ENCODE results near the gene ARHGAP32. TPM values are rescaled to one million over a fixed set of nuclear protein-coding genes. Genes with fewer than 3 reads are reported as not detected.

Gene ARHGAP32
- total and polyA plus RNA-seq, 10 donors, result 0.53 to 17.0 (median 10.2) TPM

- 78 to 84% (median 79%) methylated on average over 16 of the region's 16 CpGs for WGBS, 5 donors
- intact Hi-C loops (cut with DNase I; ENCODE audit: low total_unique reads), result no loop called here
- Histone ChIP-seq H3K36me3 (no peaks in the 10 kb centered on the region), H3K4me1 (peaks cover 0 to 9% (median 0%) of the 10 kb centered on the region in 6 donors), H3K27me3 (replicated peaks in 1 of 7) (peaks cover 0 to 4% (median 0%) of the 10 kb centered on the region in 7 donors), H3K9me3 (no peaks in the 10 kb centered on the region), H3K27ac (no peak overlapping the region), H3K4me3 (no peak overlapping the region)
- no peak for TF ChIP-seq POLR2AphosphoS5 (IDR thresholded peaks at IDR 0.05)
- TF ChIP-seq POLR2A (IDR thresholded peaks at IDR 0.05), result no peak
- TF ChIP-seq CTCF (IDR thresholded peaks at IDR 0.05 in 8 of 11, conservative IDR thresholded peaks at IDR 0.05 in 3 of 11), result no peak
- peak; percentile 72 for DNase-seq
Observed at GRCh38 chr11:128936606-128937251, 255.4 kb downstream of the ARHGAP32 start.

GRCh38 chr11:128934926-128935325 lies 257.2 kb downstream of the ARHGAP32 start:
- intact Hi-C loops (cut with DNase I; ENCODE audit: low total_unique reads), result no loop called here
- Histone ChIP-seq H3K9me3 (no peaks in the 10 kb centered on the region), H3K27ac (no peak overlapping the region), H3K4me3 (no peak overlapping the region), H3K27me3 (replicated peaks in 1 of 7) (no peaks in the 10 kb centered on the region), H3K36me3 (no peaks in the 10 kb centered on the region), H3K4me1 (peaks cover 0 to 9% (median 0%) of the 10 kb centered on the region in 6 donors)
- WGBS, 5 donors, result 93 to 98% (median 93%) methylated on average over 10 of the region's 10 CpGs
- TF ChIP-seq CTCF (IDR thresholded peaks at IDR 0.05 in 8 of 11, conservative IDR thresholded peaks at IDR 0.05 in 3 of 11) (no peak), POLR2A (IDR thresholded peaks at IDR 0.05) (no peak), POLR2AphosphoS5 (IDR thresholded peaks at IDR 0.05) (no peak)
- DNase-seq, result peak; percentile 65

- Histone ChIP-seq H3K9me3 (no peaks in the 10 kb centered on the region), H3K4me1 (peaks cover 0 to 9% (median 0%) of the 10 kb centered on the region in 6 donors), H3K4me3 (no peak overlapping the region), H3K36me3 (no peaks in the 10 kb centered on the region), H3K27me3 (replicated peaks in 1 of 7) (no peaks in the 10 kb centered on the region), H3K27ac (no peak overlapping the region)
- 92 to 95% (median 93%) methylated on average over 7 of the region's 7 CpGs for WGBS, 5 donors
- intact Hi-C loops (cut with DNase I; ENCODE audit: low total_unique reads), result no loop called here
- no peak for TF ChIP-seq POLR2A (IDR thresholded peaks at IDR 0.05)
- DNase-seq, result no peak
Observed at GRCh38 chr11:128934351-128934750, 257.8 kb downstream of the ARHGAP32 start.

- no peak for DNase-seq
- no peak for TF ChIP-seq POLR2A (IDR thresholded peaks at IDR 0.05)
- TF ChIP-seq POLR2AphosphoS5 (IDR thresholded peaks at IDR 0.05), result no peak
- no peak overlapping the region for H3K4me3 ChIP-seq
- WGBS, 5 donors, result 79 to 92% (median 84%) methylated on average over 7 of the region's 7 CpGs
- H3K4me1 ChIP-seq, result peaks cover 0 to 9% (median 0%) of the 10 kb centered on the region in 6 donors
- no peaks in the 10 kb centered on the region for H3K9me3 ChIP-seq
- H3K36me3 ChIP-seq, result no peaks in the 10 kb centered on the region
- H3K27ac ChIP-seq, result no peak overlapping the region
- H3K27me3 ChIP-seq (replicated peaks in 1 of 7), result no peaks in the 10 kb centered on the region
- intact Hi-C loops (cut with DNase I; ENCODE audit: low total_unique reads), result no loop called here
Observed at GRCh38 chr11:128933481-128934178, 258.5 kb downstream of the ARHGAP32 start.

- Histone ChIP-seq H3K4me3 (no peak overlapping the region), H3K9me3 (no peaks in the 10 kb centered on the region), H3K27ac (no peak overlapping the region), H3K36me3 (no peaks in the 10 kb centered on the region), H3K4me1 (peaks cover 0 to 13% (median 2%) of the 10 kb centered on the region in 6 donors), H3K27me3 (replicated peaks in 1 of 7) (no peaks in the 10 kb centered on the region)
- 91 to 96% (median 94%) methylated on average over 6 of the region's 6 CpGs for WGBS, 5 donors
- no peak for DNase-seq
- TF ChIP-seq POLR2AphosphoS5 (IDR thresholded peaks at IDR 0.05), result no peak
- no peak for TF ChIP-seq POLR2A (IDR thresholded peaks at IDR 0.05)
- TF ChIP-seq CTCF (IDR thresholded peaks at IDR 0.05 in 8 of 11, conservative IDR thresholded peaks at IDR 0.05 in 3 of 11), result no peak
- intact Hi-C loops (cut with DNase I; ENCODE audit: low total_unique reads), result no loop called here
Observed at GRCh38 chr11:128931668-128932067, 260.5 kb downstream of the ARHGAP32 start.

Measured in spleen (tissue), 11 donors.